Measurements from ENCODE around the gene ERN1.

Gene ERN1

DNA sequence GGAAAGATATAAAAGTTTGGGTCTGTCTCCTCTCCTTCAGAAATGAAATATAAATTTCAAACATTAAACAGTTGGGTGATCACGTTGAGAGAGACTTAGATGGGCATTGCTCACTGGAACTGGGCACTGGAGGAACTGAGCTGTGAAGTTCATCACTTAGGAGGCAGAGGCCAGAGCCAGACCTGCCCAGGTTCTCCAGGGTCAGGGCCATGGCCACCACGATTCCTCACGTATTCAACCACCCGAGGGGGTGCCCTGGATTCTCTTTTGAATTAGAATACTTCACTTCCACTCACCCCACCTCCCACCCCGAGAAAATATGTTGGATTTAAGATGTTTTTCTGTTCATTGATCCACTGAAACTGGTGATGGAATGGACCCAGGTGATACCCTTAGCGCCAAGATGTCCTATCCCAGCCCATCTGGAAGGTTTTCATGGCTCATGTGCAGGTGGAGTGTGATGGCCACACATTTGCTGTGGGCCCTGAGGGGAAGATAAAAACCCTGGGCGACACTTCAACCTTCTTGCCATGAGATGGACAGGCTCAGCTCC is 125.7 kb downstream of the ERN1 start:
- no peak for DNase-seq (ENCODE audit: low spot score)

DNA sequence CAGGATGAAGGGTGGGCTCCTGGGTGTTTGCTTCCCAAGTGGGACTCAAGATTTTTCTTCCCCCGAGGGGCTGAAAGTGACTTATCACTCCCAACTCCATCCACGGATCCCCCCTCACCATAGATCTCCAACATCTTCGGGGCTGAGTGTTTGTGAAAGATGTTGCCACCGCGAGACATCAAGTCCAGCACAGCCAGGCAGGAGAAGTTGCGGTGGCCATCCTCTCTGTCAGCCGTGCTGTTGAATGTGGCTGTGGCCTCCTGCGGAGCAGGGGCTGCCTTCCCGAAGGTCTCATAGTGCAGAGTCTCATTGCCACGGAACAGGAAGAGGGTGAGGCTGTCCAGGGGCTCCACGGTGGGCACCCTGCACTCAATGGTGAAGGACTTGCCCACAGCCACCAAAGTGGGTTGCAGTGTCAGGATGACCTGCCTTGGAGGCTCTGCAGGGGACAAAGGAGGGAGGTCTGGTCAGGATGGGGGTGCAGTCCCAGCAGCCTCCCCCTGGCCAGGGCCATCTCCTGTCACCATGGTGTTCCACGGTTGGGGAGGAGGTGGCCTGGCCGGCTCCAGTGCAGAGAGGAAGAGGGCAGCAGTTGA is 126.3 kb downstream of the ERN1 start:
- DNase-seq (ENCODE audit: low spot score): peak; percentile 2

DNA sequence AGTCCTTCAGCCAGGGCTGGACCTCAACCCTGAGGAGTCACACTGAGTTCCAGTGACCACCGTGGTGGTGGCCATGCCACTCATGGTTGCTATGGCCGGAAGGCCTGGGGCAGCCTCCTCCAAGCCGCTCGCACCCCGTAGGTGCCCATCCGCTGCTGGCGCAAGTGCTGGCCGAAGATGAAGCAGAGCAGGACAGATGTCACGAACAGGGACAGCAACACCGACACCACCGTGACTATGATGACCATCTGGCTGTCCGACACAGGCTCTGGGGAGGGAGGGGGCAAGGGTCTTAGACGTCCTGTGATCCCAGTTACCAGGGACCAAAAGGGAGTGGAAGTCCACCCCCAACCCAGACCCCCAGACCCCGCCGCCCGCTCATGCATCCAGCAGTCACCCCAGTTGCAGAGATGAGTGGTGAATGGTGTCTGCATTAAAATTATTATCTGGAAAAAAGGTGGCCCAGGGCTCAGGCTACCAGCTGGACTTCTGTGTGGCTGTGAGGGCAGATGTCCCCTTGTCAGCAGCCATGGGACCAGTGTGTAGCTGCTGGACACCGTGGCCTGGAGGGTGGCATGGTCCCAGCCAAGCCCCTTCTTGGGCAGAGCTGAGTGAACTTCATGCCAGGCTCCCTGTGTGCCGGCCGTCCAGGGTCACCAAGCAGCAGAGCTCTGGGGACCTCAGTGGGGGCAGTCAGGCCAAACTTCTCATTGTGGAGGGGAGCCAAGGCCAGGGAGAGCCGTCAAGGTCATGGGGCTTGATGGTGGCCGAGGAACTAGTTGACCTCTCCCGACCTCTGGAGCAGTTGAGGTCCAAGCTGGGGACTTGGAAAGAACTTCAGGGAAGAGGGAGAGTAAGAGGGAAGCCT is 127.1 kb downstream of the ERN1 start:
- DNase-seq (ENCODE audit: low spot score): peak; percentile 6

DNA sequence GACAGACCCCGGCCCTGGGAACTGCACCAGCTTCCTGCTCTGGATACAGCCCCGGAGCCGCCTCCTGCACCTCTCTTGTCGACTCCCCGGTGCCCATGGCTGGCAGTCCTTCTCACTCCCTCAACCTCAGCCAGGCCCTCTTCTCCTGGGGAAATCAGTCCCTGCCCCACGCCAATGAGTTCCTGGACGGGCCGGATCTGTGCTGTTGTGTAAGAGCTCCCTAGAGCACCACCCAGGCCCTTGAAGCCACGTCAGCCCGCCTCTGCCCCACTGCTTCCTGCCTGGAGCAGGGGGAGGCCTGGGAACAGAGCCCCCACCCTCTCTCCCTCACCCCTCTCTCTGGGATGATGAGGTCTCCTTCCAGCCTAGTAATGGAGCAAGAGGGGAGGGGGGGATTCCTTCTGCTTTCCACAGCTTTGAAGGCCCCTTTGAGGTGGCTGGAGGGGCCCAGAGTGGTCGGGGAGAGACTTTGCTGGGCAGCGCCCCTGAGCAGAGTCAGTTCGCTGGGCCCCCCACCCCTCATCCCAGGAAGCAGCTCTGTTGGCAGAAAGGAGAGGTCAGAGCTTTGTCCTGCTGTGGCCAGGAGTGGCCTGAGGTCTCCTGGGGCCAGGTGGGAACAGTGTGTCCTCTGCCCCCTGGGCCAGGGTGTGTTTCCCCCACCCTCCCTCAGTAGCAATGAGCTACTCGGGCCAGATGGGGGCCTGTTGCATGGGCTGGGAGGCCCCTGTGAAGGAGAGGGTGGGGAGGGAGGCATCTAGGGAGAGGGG is 128.0 kb downstream of the ERN1 start:
- DNase-seq (ENCODE audit: low spot score): peak; percentile 54

DNA sequence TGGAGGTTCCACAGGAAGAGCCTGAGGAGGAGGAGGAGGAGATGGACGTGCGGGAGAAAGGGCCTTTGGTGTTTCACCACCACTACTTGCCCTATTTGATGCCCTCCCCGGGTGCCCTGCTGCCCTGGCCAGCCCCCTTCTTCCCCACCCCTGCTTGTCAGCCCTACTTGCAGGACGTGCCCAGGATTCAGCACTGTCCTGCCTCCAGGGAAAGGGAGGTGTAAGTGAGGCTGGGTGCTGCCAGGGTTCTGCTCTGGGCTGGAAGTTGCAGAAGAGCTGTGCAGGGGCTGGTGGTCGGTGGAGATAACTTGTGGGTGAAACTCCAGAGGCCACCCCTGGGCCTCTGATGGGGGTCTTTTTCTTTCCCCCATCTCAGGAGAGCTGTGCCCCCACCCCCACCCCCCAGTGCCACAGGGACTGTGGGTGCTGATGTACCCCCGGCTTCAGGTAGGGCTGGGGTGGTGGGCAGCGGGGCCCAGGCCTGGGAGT is 128.8 kb downstream of the ERN1 start:
- peak; percentile 4 for DNase-seq (ENCODE audit: low spot score)

DNA sequence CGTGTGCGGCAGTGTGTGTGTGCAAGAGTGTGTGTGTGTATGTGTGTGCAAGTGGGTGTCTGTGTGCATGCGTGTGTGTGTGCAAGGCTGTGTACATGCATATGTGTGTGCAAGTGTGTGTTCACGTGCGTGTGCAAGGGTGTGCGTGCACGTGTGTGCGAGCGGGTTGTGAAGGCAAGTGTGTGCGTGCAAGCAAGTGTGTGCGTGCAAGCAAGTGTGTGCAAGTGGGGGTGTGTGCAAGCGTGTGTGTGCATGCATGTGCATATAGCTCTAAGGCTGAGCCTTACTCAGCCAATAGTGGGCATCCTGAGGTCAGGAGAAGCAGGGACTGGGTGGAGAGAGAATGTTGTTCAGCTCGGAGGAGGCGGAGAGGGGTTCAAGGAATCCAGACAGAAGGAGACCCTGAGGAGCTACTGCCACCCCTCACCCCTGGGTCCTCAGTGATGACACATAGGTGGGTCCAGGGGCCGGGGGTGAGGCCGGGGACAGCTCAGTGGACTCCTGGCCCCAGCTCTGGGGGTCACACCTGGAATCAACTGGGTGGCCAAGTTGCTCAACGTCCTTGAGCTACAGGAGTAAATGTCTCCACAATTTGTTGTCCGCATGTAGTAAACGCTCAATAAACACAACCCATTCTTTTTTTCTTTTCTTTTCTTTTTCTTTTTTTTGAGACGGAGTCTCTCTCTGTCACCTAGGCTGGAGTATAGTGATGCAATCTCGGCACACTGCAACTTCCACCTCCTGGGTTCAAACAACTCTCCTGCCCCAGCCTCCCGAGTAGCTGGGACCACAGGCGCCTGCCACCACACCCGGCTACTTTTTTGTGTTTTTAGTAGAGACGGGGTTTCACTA is 130.0 kb downstream of the ERN1 start:
- peak; percentile 4 for DNase-seq (ENCODE audit: low spot score)

DNA sequence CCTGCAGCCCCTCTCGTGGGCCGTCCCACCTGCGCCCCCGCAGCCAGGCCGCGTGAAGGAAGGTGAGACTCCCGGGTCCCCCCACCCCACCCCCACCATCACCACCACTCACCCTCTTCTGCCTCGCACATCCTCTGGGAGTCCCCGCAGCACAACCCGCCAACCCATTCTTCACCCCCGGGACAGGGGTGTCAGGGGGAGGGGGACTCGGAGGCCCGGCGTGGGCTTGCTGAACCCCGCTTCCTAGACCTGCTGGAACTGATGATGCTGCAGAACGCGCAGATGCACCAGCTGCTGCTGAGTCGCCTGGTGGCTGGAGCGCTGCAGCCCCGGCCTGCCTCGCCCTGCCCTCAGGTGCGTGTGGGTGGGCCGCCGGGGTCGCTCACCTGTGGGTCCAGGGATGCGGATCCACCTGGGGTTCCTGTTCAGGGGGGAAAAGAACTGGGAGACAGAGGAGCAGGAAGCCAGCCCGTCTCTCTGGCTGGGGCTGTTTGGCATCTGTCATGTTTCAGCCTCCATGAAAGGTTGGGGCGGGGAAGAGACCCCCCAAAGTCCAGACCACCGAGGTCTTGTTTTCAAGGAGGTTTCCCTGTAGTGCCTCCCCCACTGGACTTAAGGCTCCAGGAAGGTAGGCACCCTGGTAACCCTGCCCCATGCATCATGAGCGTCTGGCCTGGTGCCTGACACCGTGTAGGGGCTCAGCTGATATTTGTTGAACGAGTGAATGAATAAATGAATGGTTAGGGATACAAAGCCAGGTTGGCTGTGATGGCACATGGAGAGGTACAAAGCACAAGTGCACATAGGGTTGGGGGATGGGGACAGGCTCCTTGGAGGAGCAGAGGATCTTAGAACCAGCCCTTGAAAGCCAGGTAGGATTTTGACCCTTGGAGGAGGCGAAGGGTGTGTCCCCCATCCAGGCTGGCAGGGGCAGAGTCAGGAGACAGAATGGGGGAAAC is 130.9 kb downstream of the ERN1 start:
- DNase-seq (ENCODE audit: low spot score): peak; percentile 11

DNA sequence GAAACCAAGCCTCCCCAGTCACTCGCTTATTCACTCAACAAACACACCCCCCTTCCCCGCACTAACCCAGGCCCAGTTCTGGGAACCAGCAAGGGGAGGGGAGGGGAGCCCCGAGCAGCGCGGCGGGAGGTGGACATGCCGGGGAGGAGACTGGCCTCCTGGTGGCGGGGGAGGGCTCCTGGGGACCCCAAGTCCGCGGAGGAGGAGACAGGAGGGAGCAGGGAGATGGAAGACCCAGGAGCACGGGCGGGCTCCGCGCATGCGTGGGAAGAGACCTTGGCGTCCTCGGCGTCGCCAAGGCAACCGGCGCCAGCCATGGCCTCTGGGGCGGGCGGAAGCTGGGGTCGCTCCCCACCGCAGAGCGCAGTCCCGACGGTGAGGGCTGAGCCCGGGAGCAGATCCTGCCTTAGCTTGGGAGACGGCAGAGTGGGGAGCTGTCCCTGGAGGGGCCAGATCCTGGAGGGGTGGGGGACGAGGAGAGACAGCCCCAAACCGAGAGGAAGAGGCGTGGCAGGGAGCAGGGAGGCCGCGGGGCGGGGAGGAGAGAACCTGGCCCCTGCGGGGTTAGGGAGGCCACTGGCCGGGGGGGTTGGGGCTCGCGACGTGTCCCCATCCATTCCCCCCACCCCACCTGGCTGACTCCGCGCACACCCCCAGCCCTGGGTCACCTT is 131.8 kb downstream of the ERN1 start, which contains the start of gene PRR29:
TSS of gene PRR29 (plus strand) at position 302 of the 671 bp plus-strand sequence. CDS start at position 316, 14 bp downstream.
- peak; percentile 97 for DNase-seq (ENCODE audit: low spot score)

DNA sequence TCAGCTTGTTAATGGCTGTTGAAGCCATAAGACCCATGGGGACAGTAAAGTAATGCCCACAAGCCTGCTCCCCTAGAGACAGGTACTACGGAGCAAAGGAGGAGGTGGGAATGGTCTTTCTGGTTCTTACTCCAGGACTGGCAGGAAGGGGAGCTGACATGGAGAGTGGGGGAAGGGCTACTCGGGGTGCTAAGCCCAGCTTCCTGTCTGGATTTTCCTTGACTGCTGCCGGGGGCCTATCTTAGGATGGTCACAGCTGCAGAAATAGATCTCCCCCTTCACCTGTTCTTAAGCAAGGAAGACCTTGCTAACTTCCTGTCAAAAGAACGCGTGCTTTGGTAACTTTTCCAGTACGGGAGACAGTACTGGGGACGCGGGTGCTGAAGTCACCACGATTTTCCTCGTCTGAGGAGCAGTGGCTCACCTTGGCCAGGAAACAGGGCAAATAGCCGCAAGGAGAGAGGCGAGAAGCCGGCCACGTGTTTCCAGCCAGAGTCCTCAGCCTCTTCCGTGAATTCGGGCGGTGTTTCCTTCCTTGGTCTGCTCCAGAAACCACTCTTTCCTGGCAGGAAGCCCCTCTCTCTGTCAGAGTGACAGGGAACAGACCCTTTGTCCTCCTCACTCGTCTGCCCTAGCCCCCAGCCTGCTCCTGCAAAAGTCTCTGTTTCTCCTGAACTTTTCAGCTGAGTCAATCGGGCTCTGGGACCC is 132.4 kb downstream of the ERN1 start:
- DNase-seq (ENCODE audit: low spot score): no peak

DNA sequence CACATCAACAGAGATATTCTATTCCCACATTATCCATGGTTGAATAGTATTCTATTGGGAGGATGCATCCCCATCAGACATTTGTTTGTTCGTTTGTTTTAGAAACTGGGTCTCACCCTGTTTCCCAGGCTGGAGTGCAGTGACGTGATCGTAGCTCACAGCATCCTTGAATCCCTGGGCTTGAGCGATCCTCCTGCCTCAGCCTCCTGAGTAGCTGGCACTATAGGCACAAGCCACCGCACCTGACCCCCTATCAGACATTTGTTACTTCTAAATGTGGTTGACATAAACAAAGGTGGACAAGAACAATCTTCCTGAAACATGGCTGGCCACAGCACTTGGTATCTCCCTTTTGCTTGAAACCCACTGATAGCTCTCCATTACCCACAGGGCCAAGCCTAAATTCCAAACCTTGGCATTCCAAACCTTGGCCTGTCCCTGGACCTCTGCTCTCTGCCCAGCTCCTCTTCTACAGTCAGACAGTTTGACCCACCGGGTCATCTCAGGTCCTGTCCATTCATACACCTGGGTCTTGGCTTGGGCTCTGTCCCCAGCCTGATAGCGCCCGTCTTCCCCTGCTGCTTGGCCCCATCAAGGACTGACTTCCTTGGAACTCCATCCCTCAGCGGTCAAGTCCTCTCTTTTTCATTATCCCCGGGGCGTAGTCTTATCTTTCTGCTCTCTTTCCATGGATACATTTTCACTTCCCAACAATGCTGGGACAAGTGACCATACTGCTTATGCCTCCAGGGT is 133.3 kb downstream of the ERN1 start:
- DNase-seq (ENCODE audit: low spot score): no peak

DNA sequence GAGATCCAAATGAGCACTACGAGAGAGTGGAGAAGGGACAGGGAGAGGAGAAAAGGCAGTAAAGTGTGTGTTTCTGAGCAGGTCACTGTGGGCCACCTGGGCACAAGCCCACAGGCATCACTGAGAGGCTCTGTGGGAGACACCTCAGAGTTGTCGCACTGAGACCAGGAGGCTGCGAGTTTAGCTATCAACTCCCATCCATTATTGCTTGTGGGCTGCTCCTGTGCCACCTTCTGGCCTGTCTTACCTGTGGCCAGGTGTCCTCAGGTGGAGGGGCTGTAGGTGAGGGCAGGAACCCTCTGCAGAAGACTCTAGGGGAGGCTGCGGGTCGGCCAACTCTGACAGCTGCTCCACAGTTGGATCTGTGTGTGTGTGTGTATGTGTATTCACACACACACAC is 134.3 kb downstream of the ERN1 start:
- no peak for DNase-seq (ENCODE audit: low spot score)

DNA sequence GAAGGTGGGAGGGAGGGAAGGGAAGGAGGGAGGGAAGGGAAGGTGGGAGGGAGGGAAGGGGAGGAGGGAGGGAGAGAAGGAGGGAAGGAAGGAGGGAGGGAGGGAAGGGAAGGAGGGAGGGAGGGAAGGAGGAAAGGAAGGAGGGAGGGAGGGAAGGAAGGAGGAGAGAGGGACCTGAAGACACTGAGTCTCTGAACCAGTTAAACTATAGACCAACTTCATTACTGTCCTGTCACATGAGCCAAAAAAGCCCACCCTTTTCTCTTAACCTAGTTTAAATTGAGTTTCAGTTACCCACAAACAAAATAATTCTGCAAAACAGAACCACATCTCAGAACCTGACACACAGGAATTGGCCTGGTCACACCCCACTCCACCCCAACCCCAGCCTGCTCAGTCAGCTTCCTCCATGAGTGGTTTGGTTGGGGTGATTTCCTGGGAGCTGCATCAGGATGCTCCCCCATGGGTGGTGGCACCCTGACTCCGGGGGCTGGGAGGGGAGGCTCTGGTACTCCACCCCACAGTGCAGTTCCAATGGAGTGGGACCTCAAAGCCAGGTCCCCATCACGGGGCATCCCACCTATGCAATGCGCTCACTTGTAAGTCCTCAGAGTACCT is 136.5 kb downstream of the ERN1 start:
- DNase-seq (ENCODE audit: low spot score): no peak

DNA sequence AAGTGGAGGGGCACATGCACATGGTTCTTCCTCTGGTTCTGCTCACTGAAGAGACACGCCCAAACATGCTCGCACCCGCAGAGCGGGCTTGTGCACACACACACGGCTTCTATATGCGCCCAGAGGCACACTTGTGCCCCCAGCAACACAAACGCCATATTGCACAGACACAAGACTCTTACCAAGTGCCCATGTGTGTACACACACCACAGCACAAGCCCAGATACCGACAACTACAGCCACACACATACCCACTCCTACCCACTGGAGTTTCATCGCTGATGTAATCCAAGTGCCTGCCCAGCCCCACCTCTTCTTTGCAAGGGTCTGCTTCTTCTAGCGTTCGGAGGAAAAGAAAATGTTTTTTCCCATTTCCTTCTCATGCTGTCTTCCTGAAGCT is 138.3 kb downstream of the ERN1 start:
- no peak for DNase-seq (ENCODE audit: low spot score)

DNA sequence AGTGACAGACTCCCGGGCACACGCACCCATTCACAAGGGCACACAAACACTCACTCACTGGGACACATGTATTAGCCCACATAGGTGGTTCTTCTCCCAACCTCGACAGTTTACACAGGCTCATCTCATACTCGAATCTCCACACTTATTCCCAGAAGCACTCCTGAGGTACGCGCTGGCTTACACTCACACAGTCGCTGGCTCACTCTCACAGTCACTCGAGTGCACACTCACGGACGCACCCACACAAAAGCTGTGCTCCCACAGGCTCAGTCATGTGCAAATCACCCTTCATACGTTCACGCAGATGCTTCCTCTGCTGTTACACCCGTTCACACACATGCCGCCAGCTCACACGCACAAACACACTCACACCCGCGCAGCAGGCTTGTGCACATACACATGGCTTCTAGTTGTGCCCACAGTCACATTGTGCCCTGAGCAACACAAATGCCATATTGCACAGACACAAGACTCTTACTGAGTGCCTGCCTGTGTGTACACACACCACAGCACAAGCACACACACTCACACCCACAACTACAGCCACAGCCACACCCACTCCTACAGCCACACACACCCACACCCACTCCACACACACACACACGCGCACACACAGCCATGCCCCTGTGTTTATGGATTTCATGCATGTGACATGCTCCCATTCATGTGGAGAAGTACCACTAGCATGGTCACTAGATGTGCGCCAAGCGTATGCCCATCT is 140.2 kb downstream of the ERN1 start:
- no peak for DNase-seq (ENCODE audit: low spot score)
